Gastroesophageal sphincter (tissue), 4 donors: ENCODE results near the gene BEGAIN. TPM values are rescaled to one million over a fixed set of nuclear protein-coding genes. Genes with fewer than 3 reads are reported as not detected.

Source experiments
- ATAC-seq: fragments of 150-250 bp; one replicate; pipeline ENCODE4 v1.9.1; 2016; ENCODE audit warnings: mild to moderate bottlenecking, moderate library complexity
- H3K27ac ChIP-seq, 4 donors: fragments of 200-600 bp; sonication (generic) in 3 of 4; 1 replicate in 3 of 4; 2 replicates in 1 of 4; pipeline ENCODE4 v1.5.1; 2016 to 2019
- H3K27me3 ChIP-seq: fragments of 200-600 bp; sonication (generic); one replicate; pipeline ENCODE4 v1.5.1; 2019
- H3K36me3 ChIP-seq, 2 donors: fragments of 200-600 bp; sonication (generic); one replicate each; pipeline ENCODE4 v1.5.1; 2019; ENCODE audit warnings: control low read depth in 1 of 2
- H3K4me1 ChIP-seq, 3 donors: fragments of 200-600 bp; sonication (generic); 1 replicate in 2 of 3; 2 replicates in 1 of 3; pipeline ENCODE4 v1.5.1; 2016 to 2019; ENCODE audit warnings: control low read depth in 2 of 3
- H3K4me3 ChIP-seq, 2 donors: fragments of 200-600 bp; sonication (generic); one replicate each; pipeline ENCODE4 v1.5.1; 2019; ENCODE audit warnings: mild to moderate bottlenecking in 1 of 2, moderate library complexity in 1 of 2
- H3K9me3 ChIP-seq, 3 donors: fragments of 200-600 bp; sonication (generic); one replicate each; pipeline ENCODE4 v1.5.1; 2017 to 2019; ENCODE audit warnings: control low read depth in 2 of 3
- EP300 ChIP-seq: sonication (generic); formaldehyde crosslinking; IDR thresholded peaks from one replicate; pipeline ENCODE4 v1.6.1; 2017; ENCODE audit warnings: antibody characterized with exemption, mild to moderate bottlenecking
- POLR2A ChIP-seq, 2 donors: fragments of 450-650 bp; IDR thresholded peaks; one replicate each; pipeline ENCODE4 v1.6.1; 2017; ENCODE audit warnings: antibody characterized with exemption in 2 of 2, mild to moderate bottlenecking in 2 of 2, moderate library complexity in 1 of 2
- POLR2AphosphoS5 ChIP-seq: sonication (generic); formaldehyde crosslinking; IDR thresholded peaks from one replicate; pipeline ENCODE4 v1.6.1; 2017; ENCODE audit warnings: antibody characterized with exemption
- WGBS, 2 donors: methylation state at CpG; one replicate each; pipeline ENCODE4 v1.1.5; 2018; ENCODE audit warnings: low coverage in 1 of 2; 5-methylcytosine and 5-hydroxymethylcytosine counted together
- total RNA-seq, 4 donors: library from RNA; depleted of rRNA; stranded (reverse); fragments of >200 nt; gene quantifications; one replicate each; pipeline ENCODE4 v1.1.0, GENCODE V29; 2016
- TF ChIP-seq, protein P1 (sequence below), 4 experiments: fragments of 200-600 bp in 2 of 4; fragments of 450-650 bp in 2 of 4; sonication (generic) in 1 of 4; IDR thresholded peaks; one replicate each; pipeline ENCODE4 v1.5.1; 2017 to 2019; ENCODE audit warnings: antibody characterized with exemption in 4 of 4, mild to moderate bottlenecking in 2 of 4, moderate library complexity in 2 of 4

Gene BEGAIN
- total RNA-seq, 4 donors from 2014 or later: 3.9 to 5.6 (median 4.2) TPM

DNA sequence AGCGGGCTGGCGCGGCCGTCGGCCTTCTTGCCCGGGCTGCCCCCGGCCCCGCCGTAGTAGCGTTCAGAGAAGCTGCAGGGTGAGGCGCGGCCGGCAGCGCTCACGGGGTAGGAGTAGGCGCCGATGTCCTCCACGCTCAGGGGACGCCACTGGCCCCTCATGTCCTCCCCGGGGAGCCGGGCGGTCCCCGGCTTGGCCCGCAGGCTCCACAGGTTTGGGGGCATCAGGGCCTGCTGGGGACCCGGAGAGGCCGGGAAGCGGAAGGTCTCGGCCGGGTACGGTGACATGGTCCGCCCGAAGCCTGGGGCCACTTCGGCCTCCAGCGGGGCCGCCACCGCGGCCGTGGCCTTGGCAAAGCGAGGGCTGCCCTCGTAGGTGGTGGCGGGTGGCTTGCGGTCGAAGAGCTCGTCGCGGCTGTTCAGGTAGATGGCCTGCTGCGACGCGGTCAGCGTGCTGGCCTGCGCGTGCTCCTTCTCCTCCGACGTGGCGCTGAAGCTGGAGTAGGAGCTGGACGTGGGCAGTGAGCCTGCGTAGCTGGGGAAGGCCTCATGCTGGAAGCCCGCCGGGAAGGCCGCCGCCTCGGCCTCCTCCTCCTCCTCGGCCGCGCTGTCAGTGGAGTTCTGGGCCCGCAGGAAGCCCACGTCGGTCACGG, 48.7 kb downstream of the BEGAIN start:
- Histone ChIP-seq H3K27ac (peak overlapping the region in 3 of 4 donors; percentile 14 to 61 (median 31)), H3K4me1 (peaks cover 0 to 17% (median 5%) of the 10 kb centered on the region in 3 donors), H3K36me3 (peaks cover 0 to 28% of the 10 kb centered on the region in 2 donors), H3K4me3 (peak overlapping the region in 1 of 2 donors; percentile 37), H3K27me3 (no peaks in the 10 kb centered on the region), H3K9me3 (no peaks in the 10 kb centered on the region)
- no peak for ATAC-seq
- WGBS, 2 donors: no CpG with 5 or more reads among the region's 69 CpGs
- TF ChIP-seq POLR2A (IDR thresholded peaks at IDR 0.05) (no peak), EP300 (no peak), POLR2AphosphoS5 (no peak)
- TF ChIP-seq, protein P1, sequence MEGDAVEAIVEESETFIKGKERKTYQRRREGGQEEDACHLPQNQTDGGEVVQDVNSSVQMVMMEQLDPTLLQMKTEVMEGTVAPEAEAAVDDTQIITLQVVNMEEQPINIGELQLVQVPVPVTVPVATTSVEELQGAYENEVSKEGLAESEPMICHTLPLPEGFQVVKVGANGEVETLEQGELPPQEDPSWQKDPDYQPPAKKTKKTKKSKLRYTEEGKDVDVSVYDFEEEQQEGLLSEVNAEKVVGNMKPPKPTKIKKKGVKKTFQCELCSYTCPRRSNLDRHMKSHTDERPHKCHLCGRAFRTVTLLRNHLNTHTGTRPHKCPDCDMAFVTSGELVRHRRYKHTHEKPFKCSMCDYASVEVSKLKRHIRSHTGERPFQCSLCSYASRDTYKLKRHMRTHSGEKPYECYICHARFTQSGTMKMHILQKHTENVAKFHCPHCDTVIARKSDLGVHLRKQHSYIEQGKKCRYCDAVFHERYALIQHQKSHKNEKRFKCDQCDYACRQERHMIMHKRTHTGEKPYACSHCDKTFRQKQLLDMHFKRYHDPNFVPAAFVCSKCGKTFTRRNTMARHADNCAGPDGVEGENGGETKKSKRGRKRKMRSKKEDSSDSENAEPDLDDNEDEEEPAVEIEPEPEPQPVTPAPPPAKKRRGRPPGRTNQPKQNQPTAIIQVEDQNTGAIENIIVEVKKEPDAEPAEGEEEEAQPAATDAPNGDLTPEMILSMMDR (IDR thresholded peaks at IDR 0.05): no peak

- no peak for ATAC-seq
- H3K27ac ChIP-seq: peak overlapping the region in 3 of 4 donors; percentile 20 to 61 (median 31)
- WGBS, 2 donors: 81% methylated on average over 11 of the region's 53 CpGs; no CpG with 5 or more reads in 1 of the 2 donors
Measured at GRCh38 chr14:100537446-100538350, 49.5 kb downstream of the BEGAIN start.

GRCh38 chr14:100536721-100537445, 50.3 kb downstream of the BEGAIN start:
- H3K4me1 ChIP-seq: peaks cover 0 to 32% (median 11%) of the 10 kb centered on the region in 3 donors
- H3K9me3 ChIP-seq: no peaks in the 10 kb centered on the region
- 74 to 89% methylated on average over 7 to 13 of the region's 29 CpGs for WGBS, 2 donors
- ATAC-seq: no peak
- no peaks in the 10 kb centered on the region for H3K27me3 ChIP-seq
- peak overlapping the region in 3 of 4 donors; percentile 20 to 61 (median 31) for H3K27ac ChIP-seq
- peaks cover 0 to 28% of the 10 kb centered on the region in 2 donors for H3K36me3 ChIP-seq
- H3K4me3 ChIP-seq: peak overlapping the region in 1 of 2 donors; percentile 37
- TF ChIP-seq POLR2A (IDR thresholded peaks at IDR 0.05) (no peak), EP300 (no peak), POLR2AphosphoS5 (no peak)
- TF ChIP-seq, protein P1 (IDR thresholded peaks at IDR 0.05): no peak

More at GRCh38 chr14:100537446-100538350, 49.5 kb downstream of the BEGAIN start:
- no peaks in the 10 kb centered on the region for H3K9me3 ChIP-seq
- no peaks in the 10 kb centered on the region for H3K27me3 ChIP-seq
- H3K4me1 ChIP-seq: peaks cover 0 to 24% (median 11%) of the 10 kb centered on the region in 3 donors
- H3K36me3 ChIP-seq: peaks cover 0 to 28% of the 10 kb centered on the region in 2 donors
- H3K4me3 ChIP-seq: peak overlapping the region in 1 of 2 donors; percentile 37
- no peak for TF ChIP-seq EP300
- TF ChIP-seq, protein P1 (IDR thresholded peaks at IDR 0.05): no peak
- TF ChIP-seq POLR2AphosphoS5: no peak
- no peak for TF ChIP-seq POLR2A (IDR thresholded peaks at IDR 0.05)

DNA sequence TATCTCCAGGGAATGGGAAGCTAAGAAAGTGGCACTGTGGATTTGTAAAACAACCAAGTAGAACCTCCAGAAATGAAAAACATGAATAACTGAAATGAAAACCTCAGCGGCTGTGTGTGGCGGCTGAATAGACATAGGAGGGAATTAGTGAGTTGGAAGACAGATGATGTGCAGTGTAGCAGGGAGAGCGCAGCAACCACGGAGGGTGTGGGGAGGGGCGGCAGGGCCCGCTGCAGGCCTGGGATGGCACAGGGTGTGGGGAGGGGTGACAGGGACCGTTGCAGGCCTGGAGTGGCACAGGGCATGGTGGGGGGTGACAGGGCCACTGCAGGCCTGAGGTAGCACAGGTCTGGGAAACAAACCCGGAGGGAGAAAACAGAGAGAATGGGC, 51.1 kb downstream of the BEGAIN start:
- TF ChIP-seq EP300 (no peak), POLR2AphosphoS5 (no peak)
- TF ChIP-seq, protein P1 (IDR thresholded peaks at IDR 0.05): no peak

More for the DNA sequence above, 51.1 kb downstream of the BEGAIN start:
- no peak overlapping the region for H3K27ac ChIP-seq
- H3K36me3 ChIP-seq: peaks cover 0 to 25% of the 10 kb centered on the region in 2 donors
- ATAC-seq: no peak
- H3K4me3 ChIP-seq: no peak overlapping the region
- WGBS, 2 donors: 66 to 89% methylated on average over 3 to 8 of the region's 8 CpGs
- no peaks in the 10 kb centered on the region for H3K27me3 ChIP-seq
- H3K9me3 ChIP-seq: no peaks in the 10 kb centered on the region
- peaks cover 0 to 32% (median 11%) of the 10 kb centered on the region in 3 donors for H3K4me1 ChIP-seq
